ENCODE results near the gene EPM2AIP1. TPM values are rescaled to one million over a fixed set of nuclear protein-coding genes. Genes with fewer than 3 reads are reported as not detected.
"Not testable (repeated sequence)": the region's sequence is repeated elsewhere in the genome, so short reads cannot be mapped to it uniquely, and the experiment has no call there.

EPM2AIP1 gene
- total RNA-seq, 1 experiment from 2014 or later: 12.2 TPM

- Histone ChIP-seq H3K27me3 (replicated peaks; ENCODE audit: control insufficient read depth, insufficient read depth, low read length) (no peaks in the 10 kb centered on the region), H3K4me1 (peaks cover 18% of the 10 kb centered on the region), H3K9me3 (no peaks in the 10 kb centered on the region), H3K36me3 (ENCODE audit: control insufficient read depth, insufficient read depth, low read length) (no peaks in the 10 kb centered on the region), H3K4me3 (ENCODE audit: low read depth, low read length) (no peak overlapping the region)
- peaks cover 22% of the 10 kb centered on the region for H3K4me1 Mint-ChIP-seq (ENCODE audit: low read depth, unreplicated experiment)
- H3K36me3 Mint-ChIP-seq (ENCODE audit: insufficient read depth, unreplicated experiment): peaks cover 6% of the 10 kb centered on the region
- ChIA-PET POLR2A (interaction anchor here (1.2 kb wide), 1 partner anchor 28 kb away, joined by 4 read pairs; no protein-coding TSS in a partner anchor), CTCF (no interaction called here)
- no TSS peak for BruUV-seq (replicated peaks)
- H3K4me3 Mint-ChIP-seq (ENCODE audit: unreplicated experiment): peak overlapping the region; percentile 51
- H3K27ac Mint-ChIP-seq (ENCODE audit: unreplicated experiment): peak overlapping the region; percentile 72
- intact Hi-C loops (cut with micrococcal nuclease; ENCODE audit: unreplicated experiment): loop anchor here (1.0 kb wide), 1 partner anchor 28 kb away; the partner anchor contains the start of genes EPM2AIP1 and MLH1
- no peak for TF ChIP-seq CTCF (IDR thresholded peaks at IDR 0.05; ENCODE audit: insufficient read depth in 1 of 2, low read depth in 1 of 2, low read length in 1 of 2, severe bottlenecking in 1 of 2, unreplicated experiment in 1 of 2)
- no peak for DNase-seq
- H3K27me3 Mint-ChIP-seq (ENCODE audit: insufficient read depth, unreplicated experiment): no peaks in the 10 kb centered on the region
- peaks cover 9% of the 10 kb centered on the region for H3K9me3 Mint-ChIP-seq (ENCODE audit: unreplicated experiment)
Observed at GRCh38 chr3:36964817-36965216, 28.1 kb downstream of the EPM2AIP1 start.

GRCh38 chr3:36964331-36964730 lies 28.6 kb downstream of the EPM2AIP1 start:
- H3K4me1 ChIP-seq: peaks cover 17% of the 10 kb centered on the region
- no peak overlapping the region for H3K4me3 ChIP-seq (ENCODE audit: low read depth, low read length)
- Mint-ChIP-seq H3K27me3 (ENCODE audit: insufficient read depth, unreplicated experiment) (no peaks in the 10 kb centered on the region), H3K4me1 (ENCODE audit: low read depth, unreplicated experiment) (peaks cover 17% of the 10 kb centered on the region), H3K9me3 (ENCODE audit: unreplicated experiment) (peaks cover 9% of the 10 kb centered on the region), H3K27ac (ENCODE audit: unreplicated experiment) (no peak overlapping the region), H3K36me3 (ENCODE audit: insufficient read depth, unreplicated experiment) (peaks cover 6% of the 10 kb centered on the region), H3K4me3 (ENCODE audit: unreplicated experiment) (no peak overlapping the region)
- H3K27me3 ChIP-seq (replicated peaks; ENCODE audit: control insufficient read depth, insufficient read depth, low read length): no peaks in the 10 kb centered on the region
- H3K9me3 ChIP-seq: no peaks in the 10 kb centered on the region
- BruUV-seq (replicated peaks): no TSS peak
- POLR2A ChIA-PET: no interaction called here
- DNase-seq: no peak
- intact Hi-C loops (cut with micrococcal nuclease; ENCODE audit: unreplicated experiment): no loop called here
- CTCF ChIA-PET: no interaction called here
- H3K36me3 ChIP-seq (ENCODE audit: control insufficient read depth, insufficient read depth, low read length): no peaks in the 10 kb centered on the region
- TF ChIP-seq CTCF (IDR thresholded peaks at IDR 0.05; ENCODE audit: insufficient read depth in 1 of 2, low read depth in 1 of 2, low read length in 1 of 2, severe bottlenecking in 1 of 2, unreplicated experiment in 1 of 2): no peak

- BruUV-seq (replicated peaks); H3K4me3 ChIP-seq (ENCODE audit: low read depth, low read length); intact Hi-C loops (cut with micrococcal nuclease; ENCODE audit: unreplicated experiment); H3K9me3 Mint-ChIP-seq (ENCODE audit: unreplicated experiment); POLR2A ChIA-PET; H3K9me3 ChIP-seq; H3K27me3 Mint-ChIP-seq (ENCODE audit: insufficient read depth, unreplicated experiment); H3K27me3 ChIP-seq (replicated peaks; ENCODE audit: control insufficient read depth, insufficient read depth, low read length); CTCF ChIA-PET; H3K36me3 Mint-ChIP-seq (ENCODE audit: insufficient read depth, unreplicated experiment); H3K4me3 Mint-ChIP-seq (ENCODE audit: unreplicated experiment); H3K27ac Mint-ChIP-seq (ENCODE audit: unreplicated experiment); H3K36me3 ChIP-seq (ENCODE audit: control insufficient read depth, insufficient read depth, low read length); DNase-seq: not testable (repeated sequence)
- H3K4me1 Mint-ChIP-seq (ENCODE audit: low read depth, unreplicated experiment): peaks cover 17% of the 10 kb centered on the region
- H3K4me1 ChIP-seq: peaks cover 21% of the 10 kb centered on the region
Observed at GRCh38 chr3:36963008-36963407, 29.9 kb downstream of the EPM2AIP1 start.

- Mint-ChIP-seq H3K4me3 (ENCODE audit: unreplicated experiment) (no peak overlapping the region), H3K27me3 (ENCODE audit: insufficient read depth, unreplicated experiment) (no peaks in the 10 kb centered on the region), H3K36me3 (ENCODE audit: insufficient read depth, unreplicated experiment) (peaks cover 12% of the 10 kb centered on the region), H3K27ac (ENCODE audit: unreplicated experiment) (no peak overlapping the region), H3K4me1 (ENCODE audit: low read depth, unreplicated experiment) (peaks cover 22% of the 10 kb centered on the region), H3K9me3 (ENCODE audit: unreplicated experiment) (peaks cover 9% of the 10 kb centered on the region)
- intact Hi-C loops (cut with micrococcal nuclease; ENCODE audit: unreplicated experiment): no loop called here
- H3K4me3 ChIP-seq (ENCODE audit: low read depth, low read length): no peak overlapping the region
- CTCF ChIA-PET: interaction anchor here (0.7 kb wide), 1 partner anchor 52 kb away, joined by 4 read pairs; no protein-coding TSS in a partner anchor
- TF ChIP-seq CTCF (IDR thresholded peaks at IDR 0.05; ENCODE audit: insufficient read depth in 1 of 2, low read depth in 1 of 2, low read length in 1 of 2, severe bottlenecking in 1 of 2, unreplicated experiment in 1 of 2): no peak
- POLR2A ChIA-PET: interaction anchor here (3.1 kb wide), 1 partner anchor 32 kb away, joined by 20 read pairs; the partner anchor contains the start of genes EPM2AIP1 and MLH1
- no TSS peak for BruUV-seq (replicated peaks)
- peaks cover 20% of the 10 kb centered on the region for H3K4me1 ChIP-seq
- H3K36me3 ChIP-seq (ENCODE audit: control insufficient read depth, insufficient read depth, low read length): no peaks in the 10 kb centered on the region
- no peaks in the 10 kb centered on the region for H3K9me3 ChIP-seq
- no peak for DNase-seq
- H3K27me3 ChIP-seq (replicated peaks; ENCODE audit: control insufficient read depth, insufficient read depth, low read length): no peaks in the 10 kb centered on the region
Observed at GRCh38 chr3:36960502-36960901, 32.4 kb downstream of the EPM2AIP1 start.
